ENCODE measurements around the gene EBF3.

Gene EBF3

GRCh38 chr10:129788215-129788614 lies 175.9 kb downstream of the EBF3 start:
- no peak for DNase-seq (ENCODE audit: low spot score)
- no peak for TF ChIP-seq CTCF (IDR thresholded peaks at IDR 0.05)
- Histone ChIP-seq H3K4me3 (no peak overlapping the region), H3K27ac (no peak overlapping the region)

GRCh38 chr10:129787557-129787956 lies 176.5 kb downstream of the EBF3 start:
- TF ChIP-seq CTCF (IDR thresholded peaks at IDR 0.05) = no peak
- Histone ChIP-seq H3K4me3 (no peak overlapping the region), H3K27ac (no peak overlapping the region)
- DNase-seq (ENCODE audit: low spot score) = no peak

GRCh38 chr10:129786216-129786615 lies 177.9 kb downstream of the EBF3 start:
- H3K4me3 ChIP-seq = no peak overlapping the region
- no peak for DNase-seq (ENCODE audit: low spot score)
- TF ChIP-seq CTCF (IDR thresholded peaks at IDR 0.05) = no peak

GRCh38 chr10:129785536-129785981 lies 178.5 kb downstream of the EBF3 start:
- no peak for TF ChIP-seq CTCF (IDR thresholded peaks at IDR 0.05)
- Histone ChIP-seq H3K27ac (no peak overlapping the region), H3K4me3 (no peak overlapping the region)
- DNase-seq (ENCODE audit: low spot score) = no peak

More at GRCh38 chr10:129786216-129786615, 177.9 kb downstream of the EBF3 start:
- no peak overlapping the region for H3K27ac ChIP-seq

Data from coronary artery (tissue), 2 donors.